TTC549 (cell line): ENCODE measurements around the gene NABP1.
"Not testable (repeated sequence)": the region's sequence is repeated elsewhere in the genome, so short reads cannot be mapped to it uniquely, and the experiment has no call there.

Experiments used
- FAIRE-seq: peaks from 2 replicates; lab custom pipeline; 2012; peaks lifted over from hg19 to GRCh38; lab: Jason Lieb, UNC

Gene NABP1, protein sequence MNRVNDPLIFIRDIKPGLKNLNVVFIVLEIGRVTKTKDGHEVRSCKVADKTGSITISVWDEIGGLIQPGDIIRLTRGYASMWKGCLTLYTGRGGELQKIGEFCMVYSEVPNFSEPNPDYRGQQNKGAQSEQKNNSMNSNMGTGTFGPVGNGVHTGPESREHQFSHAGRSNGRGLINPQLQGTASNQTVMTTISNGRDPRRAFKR

GRCh38 chr2:191677646-191678436 lies at the start of gene NABP1:
NABP1 (plus strand) TSS chr2:191678136; CDS start chr2:191678615, 479 bp downstream.
- FAIRE-seq, result peak; percentile 36

DNA sequence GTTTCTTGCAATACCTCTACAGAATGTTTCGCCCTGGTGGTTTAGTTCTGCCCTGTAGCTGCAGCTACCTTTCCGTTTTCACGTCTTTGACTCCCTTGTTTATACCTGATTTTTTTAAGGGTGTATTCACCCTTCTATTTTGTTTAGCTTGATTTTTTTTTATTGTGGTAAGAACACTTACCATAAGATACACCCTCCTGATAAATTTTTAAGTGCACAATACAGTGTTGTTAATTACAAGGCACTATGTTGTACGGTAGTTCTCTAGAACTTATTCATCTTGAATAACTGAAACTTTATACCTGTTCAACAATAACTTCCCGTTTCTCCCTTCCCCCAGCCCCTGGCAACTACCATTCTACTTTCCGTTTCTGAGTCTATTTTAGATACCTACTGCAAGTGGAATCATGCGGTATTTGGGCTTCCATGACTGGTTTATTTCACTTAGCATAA lies 48.9 kb upstream of the NABP1 start:
- FAIRE-seq, result no peak

DNA sequence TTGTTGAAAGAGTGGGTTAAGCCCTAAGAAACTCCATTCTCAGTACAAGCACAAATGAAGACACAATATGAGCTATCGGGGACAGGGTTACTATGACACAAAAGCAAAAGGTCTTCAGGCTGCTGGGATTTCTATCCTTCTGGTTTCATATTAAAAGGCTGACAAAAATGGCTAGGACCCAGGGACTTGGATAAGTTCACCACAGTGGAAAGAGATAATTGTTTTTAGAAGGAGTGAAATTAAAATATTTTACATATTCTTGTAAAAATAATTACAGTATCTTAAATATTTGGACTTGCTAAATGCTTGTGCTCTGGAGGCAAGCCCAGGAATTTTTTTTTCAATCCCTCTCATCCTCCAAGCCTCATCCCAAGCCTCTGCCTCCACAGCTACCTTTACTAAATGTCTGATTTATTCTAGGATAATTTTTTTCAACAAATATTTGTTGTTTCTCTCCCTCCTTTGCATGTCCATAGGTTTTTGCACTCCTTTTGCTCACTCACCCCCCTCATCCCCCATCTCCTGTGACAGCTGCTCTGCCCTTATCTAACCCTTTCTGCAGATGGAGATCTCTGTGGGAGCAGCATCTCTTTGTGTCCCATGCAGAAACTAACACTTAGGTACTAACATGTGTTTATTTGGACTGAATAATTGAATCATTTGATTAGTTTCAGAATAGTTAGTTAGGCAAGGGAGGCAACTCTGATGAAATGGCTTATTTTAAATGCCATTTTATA lies 47.8 kb upstream of the NABP1 start:
- FAIRE-seq, result no peak

DNA sequence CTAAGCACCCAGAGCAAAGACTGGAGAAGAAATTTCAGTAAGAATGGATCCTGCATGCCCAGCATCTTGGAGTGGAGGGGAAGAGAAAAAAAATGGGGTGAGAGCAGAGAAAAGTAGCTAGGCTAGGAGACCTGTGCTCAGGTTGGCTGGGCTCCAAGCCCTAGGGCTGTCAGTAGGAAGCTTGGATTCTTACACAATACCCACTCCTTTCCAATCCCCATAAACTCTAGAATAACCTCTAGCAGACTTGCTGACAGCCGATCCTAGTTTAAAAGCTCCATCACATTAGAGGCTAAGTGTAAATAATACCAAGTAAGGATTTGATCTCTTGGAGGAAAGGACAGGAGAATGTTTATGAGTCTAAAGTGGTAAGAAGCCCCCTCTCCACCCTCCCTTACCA lies 46.2 kb upstream of the NABP1 start:
- no peak for FAIRE-seq

DNA sequence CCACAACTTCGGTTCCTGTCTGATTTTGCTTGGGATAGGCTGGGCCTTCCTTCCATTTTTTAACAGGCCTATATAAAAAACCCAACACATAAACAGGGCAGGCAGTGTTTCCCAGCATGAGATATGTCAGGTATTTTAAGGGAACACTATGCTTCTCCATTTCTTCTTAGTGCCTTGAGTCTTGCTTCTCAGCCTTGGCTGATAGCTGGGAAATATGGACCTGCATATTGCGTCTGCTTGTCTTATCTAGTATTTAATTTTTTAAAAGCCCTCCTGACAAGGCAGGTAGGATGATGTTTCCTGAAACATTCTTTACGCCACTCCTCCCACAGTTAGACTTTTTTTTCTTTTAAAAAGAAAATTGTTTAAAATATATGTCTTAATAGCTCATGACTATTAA lies 45.5 kb upstream of the NABP1 start:
- FAIRE-seq, result no peak

DNA sequence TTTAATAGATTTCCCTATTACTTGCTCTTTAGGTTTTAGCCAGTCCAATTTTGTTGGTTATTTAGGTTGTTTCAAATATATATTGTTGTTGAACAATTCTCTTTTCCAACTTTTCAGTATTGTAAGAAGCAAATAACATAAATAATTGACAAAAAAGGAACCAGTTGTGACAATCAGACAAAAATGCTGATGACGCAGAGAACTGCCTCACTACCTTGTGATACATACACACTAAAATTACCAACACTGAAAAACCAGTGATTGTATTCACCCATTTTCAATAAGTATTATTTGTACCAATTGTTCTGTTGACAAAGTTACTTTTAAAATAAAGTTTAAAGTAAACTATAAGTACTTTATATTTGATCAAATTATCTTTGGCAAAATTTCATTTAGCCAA lies 43.1 kb upstream of the NABP1 start:
- no peak for FAIRE-seq

DNA sequence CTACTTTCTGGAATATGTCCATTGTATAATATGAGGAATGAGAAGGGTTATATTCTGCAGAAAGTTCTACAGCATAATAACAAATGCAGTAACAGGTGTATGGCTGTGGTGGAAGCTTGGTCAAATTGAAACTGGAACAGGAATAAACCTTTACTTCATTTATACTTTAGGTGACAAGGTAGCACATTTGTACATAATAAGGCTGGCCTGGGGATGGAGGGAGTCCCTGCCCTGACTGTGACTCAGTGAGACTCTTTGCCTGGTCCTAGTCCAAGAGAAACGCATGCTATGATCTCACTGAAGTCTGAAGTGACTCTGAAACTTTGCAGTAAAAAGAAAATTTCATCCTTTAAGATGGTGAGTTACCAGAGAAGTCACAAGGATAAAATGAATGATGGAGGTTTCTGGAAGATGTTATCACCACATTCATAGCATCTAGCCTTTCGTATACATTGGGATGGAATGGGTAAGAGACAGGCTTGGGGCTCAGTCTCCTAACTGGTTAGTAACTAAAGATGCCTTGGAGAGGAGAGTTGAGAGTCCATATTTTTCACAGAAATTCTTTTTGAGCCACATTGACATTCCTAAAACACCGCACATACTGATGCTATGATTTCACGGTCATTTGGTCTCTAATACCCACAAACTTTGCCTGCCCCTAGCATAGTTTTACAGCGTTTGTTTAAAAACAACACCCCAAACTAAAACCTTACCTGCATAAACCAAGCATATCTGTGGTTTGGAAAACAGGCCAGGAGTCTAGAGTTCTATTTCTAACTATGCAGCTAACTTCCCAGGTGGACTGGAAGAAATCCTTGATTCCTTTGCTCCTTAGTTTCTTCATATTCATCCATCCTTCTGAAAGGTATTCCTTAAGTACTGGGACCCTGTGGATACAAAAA lies 42.4 kb upstream of the NABP1 start:
- FAIRE-seq, result no peak

- FAIRE-seq, result no peak
These were observed 41.7 kb upstream of the NABP1 start for GRCh38 chr2:191636235-191636543.

- FAIRE-seq, result no peak
These were observed 41.4 kb upstream of the NABP1 start for GRCh38 chr2:191636586-191636985.

DNA sequence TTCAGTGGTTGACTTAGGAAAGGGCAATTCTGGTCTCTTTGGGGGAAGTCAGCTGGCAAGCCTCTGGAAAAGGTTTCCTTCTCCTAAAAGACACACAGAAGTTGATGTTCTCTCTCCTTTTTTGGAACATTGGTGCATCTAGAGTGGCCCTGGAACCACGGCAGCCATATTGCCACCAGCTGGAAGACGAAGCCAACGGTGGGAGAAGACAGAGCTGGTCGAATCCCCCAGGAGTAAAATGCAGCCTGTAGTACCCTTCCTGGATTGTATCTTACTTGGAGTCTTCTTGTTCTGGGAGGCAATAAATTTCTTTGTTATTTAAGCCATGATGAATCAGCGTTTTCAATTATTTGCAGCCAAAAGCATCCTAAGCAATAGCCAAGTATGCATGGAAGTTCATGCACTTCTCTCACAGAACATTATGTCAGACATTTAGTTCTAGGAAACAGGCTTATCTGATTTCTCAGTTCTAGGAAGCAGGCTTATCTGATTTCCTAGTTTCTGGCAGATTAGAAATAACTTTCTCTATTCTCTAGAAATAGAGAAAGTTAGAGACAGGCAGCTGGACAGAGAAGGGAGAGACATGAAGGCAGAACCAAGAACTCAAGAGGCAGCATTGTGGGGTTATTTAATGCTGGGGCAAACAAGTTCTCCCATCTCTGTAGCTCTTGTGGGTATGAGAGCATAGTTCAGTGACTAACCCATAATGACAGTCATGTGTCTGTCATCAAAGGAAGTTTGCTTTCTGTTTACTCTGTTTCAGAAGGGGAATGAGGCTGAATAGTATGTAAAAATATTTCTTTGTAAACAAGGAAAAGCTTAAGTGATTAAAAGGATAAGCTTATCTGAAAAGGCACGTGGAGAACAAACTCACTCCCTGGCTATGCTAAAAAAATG lies 40.5 kb upstream of the NABP1 start:
- FAIRE-seq, result no peak

- no peak for FAIRE-seq
These were observed 39.7 kb upstream of the NABP1 start for GRCh38 chr2:191638079-191638801.

GRCh38 chr2:191638802-191639172 lies 39.1 kb upstream of the NABP1 start:
- no peak for FAIRE-seq

GRCh38 chr2:191641609-191642008 lies 36.3 kb upstream of the NABP1 start:
- FAIRE-seq, result no peak

DNA sequence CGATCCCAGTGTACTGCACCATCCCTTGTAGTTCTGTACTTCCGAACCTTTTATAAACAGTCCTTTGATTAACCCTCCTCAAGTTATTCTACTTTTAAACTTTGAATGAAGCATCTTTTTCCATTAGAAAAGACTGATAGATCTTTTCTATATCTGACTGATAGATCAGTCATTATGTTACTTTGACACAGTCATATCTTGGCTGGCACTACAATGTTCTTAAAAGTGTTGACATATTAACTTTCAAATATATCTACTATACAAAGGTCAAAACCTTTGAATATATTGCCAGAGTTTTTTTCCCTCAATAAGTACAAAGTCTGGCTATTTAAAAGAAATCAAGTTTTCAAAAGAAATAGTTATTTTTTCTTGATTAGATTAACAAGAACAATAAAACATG lies 35.4 kb upstream of the NABP1 start:
- FAIRE-seq, result no peak

DNA sequence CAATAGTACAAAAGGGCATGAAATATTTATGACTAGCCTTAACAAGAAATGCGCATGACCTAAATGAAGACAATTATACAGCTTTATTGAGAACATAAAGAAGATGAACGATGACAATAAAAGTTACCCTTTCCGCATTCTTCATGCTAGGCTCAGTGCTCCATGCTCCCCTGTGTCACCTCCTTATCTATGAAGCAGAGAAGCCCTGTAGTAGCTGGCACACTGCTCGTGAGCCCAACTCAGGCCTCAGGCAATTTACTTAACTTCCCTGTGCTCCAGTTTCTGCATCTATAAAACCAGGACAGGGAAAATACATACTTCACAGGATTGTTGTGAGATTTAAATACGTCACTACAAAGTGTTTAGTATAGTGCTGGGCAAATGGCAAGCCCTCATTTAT lies 34.5 kb upstream of the NABP1 start:
- no peak for FAIRE-seq

DNA sequence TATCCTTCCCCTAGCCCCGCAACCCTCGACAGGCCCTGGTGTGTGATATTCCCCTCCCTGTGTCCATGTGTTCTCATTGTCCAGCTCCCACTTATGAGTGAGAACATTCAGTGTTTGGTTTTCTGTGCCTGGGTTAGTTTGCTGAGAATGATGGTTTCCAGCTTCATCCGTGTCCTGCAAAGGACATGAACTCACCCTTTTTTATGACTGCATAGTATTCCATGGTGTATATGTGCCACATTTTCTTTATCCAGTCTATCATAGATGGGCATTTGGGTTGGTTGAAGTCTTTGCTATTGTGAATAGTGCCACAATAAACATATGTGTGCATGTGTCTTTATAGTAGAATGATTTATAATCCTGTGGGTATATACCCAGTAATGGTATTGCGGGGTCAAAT lies 33.3 kb upstream of the NABP1 start:
- not testable (repeated sequence) for FAIRE-seq

DNA sequence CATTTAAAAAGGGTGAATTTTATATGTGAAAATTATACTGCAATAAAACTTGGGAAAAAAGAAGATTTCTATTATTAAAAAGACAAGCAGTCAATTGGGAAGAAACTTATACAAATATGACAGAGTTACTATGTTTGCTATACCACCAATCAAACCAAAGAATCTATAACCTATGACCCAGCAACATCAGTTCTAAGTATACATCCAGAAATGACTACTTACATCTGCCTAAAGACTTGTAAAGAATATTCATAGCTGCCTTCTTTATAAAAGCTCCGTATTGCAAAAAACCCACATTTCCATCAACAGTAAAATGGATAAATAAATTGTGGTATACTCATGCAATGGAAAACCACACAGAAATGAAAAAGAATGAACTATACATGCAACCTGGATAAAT lies 32.9 kb upstream of the NABP1 start:
- FAIRE-seq, result no peak

- no peak for FAIRE-seq
These were observed 32.3 kb upstream of the NABP1 start for GRCh38 chr2:191645434-191646162.

DNA sequence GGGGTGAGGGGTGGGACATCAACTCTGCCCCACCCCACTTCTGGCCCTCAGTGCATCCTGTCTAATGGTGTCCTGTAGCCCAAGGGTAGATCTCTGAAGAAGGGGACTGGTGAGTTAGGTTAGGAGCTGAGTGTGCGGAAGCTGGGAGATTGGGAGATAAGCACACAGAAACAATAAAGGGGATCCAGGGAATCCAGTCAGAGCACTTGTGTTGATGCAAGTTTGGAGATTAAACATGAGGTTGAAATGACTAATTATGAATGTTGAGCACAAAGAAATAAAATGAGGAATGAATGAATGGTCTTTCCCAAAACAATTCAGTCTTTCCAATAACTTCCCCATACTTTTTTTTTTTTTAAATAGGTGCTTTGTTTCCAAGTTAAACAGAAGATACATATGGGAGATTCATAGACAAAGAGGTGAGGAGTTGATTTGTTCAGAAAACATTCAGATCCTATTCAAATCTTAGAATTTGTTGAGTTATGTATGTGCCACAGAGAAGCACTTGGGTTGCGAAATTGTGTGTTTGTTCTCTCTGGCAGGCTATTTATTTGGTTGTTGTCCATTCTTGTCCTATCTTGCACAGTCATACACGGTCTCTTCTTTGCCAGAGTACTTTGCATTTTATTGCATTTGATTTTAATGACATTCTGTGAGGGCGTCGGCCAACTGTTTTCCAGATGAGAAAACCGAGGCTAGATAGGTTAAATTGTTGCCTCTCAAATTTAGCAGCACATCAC lies 31.6 kb upstream of the NABP1 start:
- FAIRE-seq, result no peak
